Endothelial cell of umbilical vein (primary cell): ENCODE data around the gene MAPK8IP2.

Experiments
- CTCF ChIP-seq, 2 donors: IDR thresholded peaks; 1 replicate in 1 of 2; 2 replicates in 1 of 2; pipeline ENCODE4 v1.5.1; 2011; ENCODE audit warnings: low read length in 2 of 2, mild to moderate bottlenecking in 2 of 2, moderate library complexity in 2 of 2, control low read depth in 1 of 2, inconsistent platforms in 1 of 2, low read depth in 1 of 2; ENCODE audit not compliant: insufficient read depth in 1 of 2; ENCODE audit errors: extremely low read depth in 1 of 2
- EZH2 ChIP-seq: IDR thresholded peaks from 2 replicates; pipeline ENCODE4 v1.6.1; 2012; ENCODE audit warnings: borderline replicate concordance, low read depth, mild to moderate bottlenecking, moderate library complexity, low read length, inconsistent platforms; ENCODE audit not compliant: severe bottlenecking
- FOS ChIP-seq: IDR thresholded peaks from 2 replicates; pipeline ENCODE4 v1.6.1; 2011; ENCODE audit warnings: mild to moderate bottlenecking, low read length, moderate library complexity, borderline replicate concordance; ENCODE audit not compliant: insufficient read depth
- GATA2 ChIP-seq: IDR thresholded peaks from 2 replicates; pipeline ENCODE4 v1.7.0; 2011; ENCODE audit warnings: low read depth, mild to moderate bottlenecking, moderate library complexity, mixed read lengths, low read length; ENCODE audit not compliant: insufficient read length, insufficient read depth
- JUN ChIP-seq: IDR thresholded peaks from 2 replicates; pipeline ENCODE4 v1.6.1; 2011; ENCODE audit warnings: borderline replicate concordance, low read depth; ENCODE audit not compliant: insufficient read length, insufficient read depth
- MAX ChIP-seq: IDR thresholded peaks from 2 replicates; pipeline ENCODE4 v1.6.1; 2011; ENCODE audit not compliant: insufficient read depth, insufficient read length
- MYC ChIP-seq: IDR thresholded peaks from one replicate; pipeline ENCODE4 v1.6.1; 2011; ENCODE audit warnings: mild to moderate bottlenecking, low read depth, low read length
- POLR2A ChIP-seq: IDR thresholded peaks from 2 replicates; pipeline ENCODE4 v1.6.1; 2012; ENCODE audit warnings: low read depth, mild to moderate bottlenecking, control low read depth, low read length
- POLR2AphosphoS5 ChIP-seq: IDR thresholded peaks from 2 replicates; pipeline ENCODE4 v1.6.1; 2012; ENCODE audit warnings: low read depth, mild to moderate bottlenecking, control low read depth, low read length, moderate library complexity; ENCODE audit not compliant: insufficient read depth

- TF ChIP-seq JUN: no peak
- TF ChIP-seq EZH2: no peak
- TF ChIP-seq POLR2AphosphoS5: no peak
- no peak for TF ChIP-seq CTCF (IDR thresholded peaks at IDR 0.05; ENCODE audit: extremely low read depth in 1 of 2, insufficient read depth in 1 of 2, low read depth in 1 of 2, low read length in 2 of 2)
- no peak for TF ChIP-seq POLR2A
- TF ChIP-seq MAX: no peak
- TF ChIP-seq MYC: no peak
- TF ChIP-seq FOS: no peak
- TF ChIP-seq GATA2: no peak
These were observed 29.7 kb upstream of the MAPK8IP2 start for GRCh38 chr22:50570861-50571260.
